ENCODE data around the gene GCNT2. TPM values are rescaled to one million over a fixed set of nuclear protein-coding genes. Genes with fewer than 3 reads are reported as not detected.
A peak's percentile ranks its signal among the peaks of the same experiment; 100 is the strongest.

Gene GCNT2
- total and polyA plus RNA-seq, 2 donors (not counting 1 experiment from before 2014, with no cell fraction given) = 1.3 to 2.1 TPM

DNA sequence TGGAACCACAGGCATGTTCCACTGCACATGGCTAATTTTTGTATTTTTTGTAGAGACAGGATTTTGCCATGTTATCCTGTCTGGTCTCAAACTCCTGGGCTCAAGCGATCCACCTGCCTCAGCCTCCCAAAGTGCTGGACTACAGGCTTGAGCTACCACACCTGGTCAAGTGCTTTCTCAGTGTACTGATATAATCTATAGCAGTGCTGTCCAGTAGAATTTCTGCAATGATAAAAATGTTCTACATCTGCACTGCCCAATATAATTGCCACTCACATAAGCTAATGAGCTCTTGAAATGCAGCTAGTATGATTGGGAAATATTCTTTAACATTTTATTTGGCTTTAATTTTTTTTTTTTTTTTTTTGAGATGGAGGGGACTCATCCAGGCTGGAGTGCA, 109.0 kb downstream of the GCNT2 start:
- no peak for DNase-seq (ENCODE audit: low read depth in 2 of 2)
- Histone ChIP-seq H3K27ac (ENCODE audit: insufficient read depth, low read length) (no peak overlapping the region), H3K27me3 (ENCODE audit: control insufficient read depth, insufficient read depth, low read length) (no peaks in the 10 kb centered on the region), H2AFZ (ENCODE audit: low read length) (no peak overlapping the region), H4K20me1 (ENCODE audit: control insufficient read depth, extremely low read depth, insufficient read depth, low read length) (no peaks in the 10 kb centered on the region), H3K79me2 (ENCODE audit: control insufficient read depth, insufficient read depth, low read length) (no peaks in the 10 kb centered on the region), H3K36me3 (ENCODE audit: control insufficient read depth, insufficient read depth, low read length) (no peaks in the 10 kb centered on the region), H3K4me1 (ENCODE audit: control insufficient read depth, extremely low read depth, insufficient read depth, low read length) (no peaks in the 10 kb centered on the region), H3K9me3 (ENCODE audit: control insufficient read depth, insufficient read depth, low read depth, low read length) (no peaks in the 10 kb centered on the region), H3K4me2 (ENCODE audit: extremely low read depth, insufficient read depth, low read length) (no peak overlapping the region), H3K9ac (ENCODE audit: insufficient read depth, low read length) (no peak overlapping the region), H3K4me3 (replicated peaks in 1 of 4; ENCODE audit: control extremely low read depth in 1 of 4, insufficient read depth in 1 of 4, low read depth in 3 of 4, low read length in 4 of 4) (no peak overlapping the region)
- TF ChIP-seq, protein P1, sequence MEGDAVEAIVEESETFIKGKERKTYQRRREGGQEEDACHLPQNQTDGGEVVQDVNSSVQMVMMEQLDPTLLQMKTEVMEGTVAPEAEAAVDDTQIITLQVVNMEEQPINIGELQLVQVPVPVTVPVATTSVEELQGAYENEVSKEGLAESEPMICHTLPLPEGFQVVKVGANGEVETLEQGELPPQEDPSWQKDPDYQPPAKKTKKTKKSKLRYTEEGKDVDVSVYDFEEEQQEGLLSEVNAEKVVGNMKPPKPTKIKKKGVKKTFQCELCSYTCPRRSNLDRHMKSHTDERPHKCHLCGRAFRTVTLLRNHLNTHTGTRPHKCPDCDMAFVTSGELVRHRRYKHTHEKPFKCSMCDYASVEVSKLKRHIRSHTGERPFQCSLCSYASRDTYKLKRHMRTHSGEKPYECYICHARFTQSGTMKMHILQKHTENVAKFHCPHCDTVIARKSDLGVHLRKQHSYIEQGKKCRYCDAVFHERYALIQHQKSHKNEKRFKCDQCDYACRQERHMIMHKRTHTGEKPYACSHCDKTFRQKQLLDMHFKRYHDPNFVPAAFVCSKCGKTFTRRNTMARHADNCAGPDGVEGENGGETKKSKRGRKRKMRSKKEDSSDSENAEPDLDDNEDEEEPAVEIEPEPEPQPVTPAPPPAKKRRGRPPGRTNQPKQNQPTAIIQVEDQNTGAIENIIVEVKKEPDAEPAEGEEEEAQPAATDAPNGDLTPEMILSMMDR (conservative IDR thresholded peaks at IDR 0.05 in 1 of 2, IDR thresholded peaks at IDR 0.05 in 1 of 2; ENCODE audit: low read depth in 1 of 2, low read length in 2 of 2) = no peak
- no peak for TF ChIP-seq EZH2 (IDR thresholded peaks at IDR 0.05; ENCODE audit: low read length, missing control alignments)

DNA sequence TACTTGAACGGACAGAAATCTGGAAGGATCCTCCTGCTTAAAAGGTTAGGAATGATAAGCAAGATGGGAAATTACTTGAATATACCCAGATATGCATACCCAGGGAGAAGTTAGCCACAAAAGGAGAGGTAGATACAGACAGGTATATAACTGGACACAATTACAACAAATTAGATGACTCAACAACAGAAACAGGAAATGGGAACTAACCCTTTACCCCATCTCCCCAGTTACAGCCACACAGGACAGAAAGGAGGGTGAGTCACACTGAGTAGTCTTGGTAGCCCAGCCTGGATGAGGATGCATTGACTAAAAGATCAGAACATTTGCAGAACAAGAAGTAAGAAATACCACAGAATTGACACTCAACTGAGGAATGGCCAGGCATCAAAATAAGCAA, 112.1 kb downstream of the GCNT2 start:
- Histone ChIP-seq H3K36me3 (ENCODE audit: control insufficient read depth, insufficient read depth, low read length) (no peaks in the 10 kb centered on the region), H3K9ac (ENCODE audit: insufficient read depth, low read length) (no peak overlapping the region), H3K4me2 (ENCODE audit: extremely low read depth, insufficient read depth, low read length) (peak overlapping the region; percentile 8), H2AFZ (ENCODE audit: low read length) (no peak overlapping the region), H3K27ac (ENCODE audit: insufficient read depth, low read length) (no peak overlapping the region), H3K4me1 (ENCODE audit: control insufficient read depth, extremely low read depth, insufficient read depth, low read length) (no peaks in the 10 kb centered on the region), H3K79me2 (ENCODE audit: control insufficient read depth, insufficient read depth, low read length) (no peaks in the 10 kb centered on the region), H3K4me3 (replicated peaks in 1 of 4; ENCODE audit: control extremely low read depth in 1 of 4, insufficient read depth in 1 of 4, low read depth in 3 of 4, low read length in 4 of 4) (no peak overlapping the region), H3K9me3 (ENCODE audit: control insufficient read depth, insufficient read depth, low read depth, low read length) (no peaks in the 10 kb centered on the region), H3K27me3 (ENCODE audit: control insufficient read depth, insufficient read depth, low read length) (no peaks in the 10 kb centered on the region), H4K20me1 (ENCODE audit: control insufficient read depth, extremely low read depth, insufficient read depth, low read length) (no peaks in the 10 kb centered on the region)
- DNase-seq (ENCODE audit: low read depth in 2 of 2) = peak; percentile 82 to 86
- TF ChIP-seq, protein P1 (conservative IDR thresholded peaks at IDR 0.05 in 1 of 2, IDR thresholded peaks at IDR 0.05 in 1 of 2; ENCODE audit: low read depth in 1 of 2, low read length in 2 of 2) = no peak
- TF ChIP-seq EZH2 (IDR thresholded peaks at IDR 0.05; ENCODE audit: low read length, missing control alignments) = no peak

DNA sequence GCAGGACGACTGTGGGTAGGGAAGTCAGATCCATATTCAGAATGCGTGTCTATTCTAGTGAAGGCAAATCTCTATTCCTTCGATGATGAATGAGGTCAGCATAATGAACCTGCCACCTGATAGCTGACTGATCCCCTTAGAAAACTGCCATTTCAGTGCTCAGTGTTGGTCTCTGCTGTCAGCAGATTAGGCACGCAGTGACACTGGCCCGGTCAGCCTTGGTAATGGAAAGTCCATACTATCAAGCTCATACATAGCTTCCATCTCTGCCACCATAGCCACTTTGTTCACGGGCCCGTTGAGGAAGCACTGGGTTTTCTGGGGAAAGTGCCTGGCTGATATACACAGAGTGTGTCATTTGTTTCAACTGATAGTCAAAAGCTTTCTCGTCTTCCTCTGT, 119.3 kb downstream of the GCNT2 start:
- H3K4me1 ChIP-seq (ENCODE audit: control insufficient read depth, extremely low read depth, insufficient read depth, low read length) = no peaks in the 10 kb centered on the region
- H2AFZ ChIP-seq (ENCODE audit: low read length) = no peak overlapping the region
- no peaks in the 10 kb centered on the region for H4K20me1 ChIP-seq (ENCODE audit: control insufficient read depth, extremely low read depth, insufficient read depth, low read length)
- no peaks in the 10 kb centered on the region for H3K79me2 ChIP-seq (ENCODE audit: control insufficient read depth, insufficient read depth, low read length)
- H3K9me3 ChIP-seq (ENCODE audit: control insufficient read depth, insufficient read depth, low read depth, low read length) = no peaks in the 10 kb centered on the region
- H3K9ac ChIP-seq (ENCODE audit: insufficient read depth, low read length) = no peak overlapping the region
- no peaks in the 10 kb centered on the region for H3K36me3 ChIP-seq (ENCODE audit: control insufficient read depth, insufficient read depth, low read length)
- no peak for DNase-seq (ENCODE audit: low read depth in 2 of 2)
- no peaks in the 10 kb centered on the region for H3K27me3 ChIP-seq (ENCODE audit: control insufficient read depth, insufficient read depth, low read length)
- H3K4me3 ChIP-seq (replicated peaks in 1 of 4; ENCODE audit: control extremely low read depth in 1 of 4, insufficient read depth in 1 of 4, low read depth in 3 of 4, low read length in 4 of 4) = no peak overlapping the region
- TF ChIP-seq, protein P1 (conservative IDR thresholded peaks at IDR 0.05 in 1 of 2, IDR thresholded peaks at IDR 0.05 in 1 of 2; ENCODE audit: low read depth in 1 of 2, low read length in 2 of 2) = no peak
- no peak for TF ChIP-seq EZH2 (IDR thresholded peaks at IDR 0.05; ENCODE audit: low read length, missing control alignments)
- no peak overlapping the region for H3K4me2 ChIP-seq (ENCODE audit: extremely low read depth, insufficient read depth, low read length)
- H3K27ac ChIP-seq (ENCODE audit: insufficient read depth, low read length) = no peak overlapping the region

Data from fibroblast of lung (primary cell).